Measurements from ENCODE around the gene PISD. TPM values are rescaled to one million over a fixed set of nuclear protein-coding genes. Genes with fewer than 3 reads are reported as not detected.

PISD gene
- polyA plus RNA-seq, 10 donors = 13.6 to 26.0 (median 17.3) TPM

DNA sequence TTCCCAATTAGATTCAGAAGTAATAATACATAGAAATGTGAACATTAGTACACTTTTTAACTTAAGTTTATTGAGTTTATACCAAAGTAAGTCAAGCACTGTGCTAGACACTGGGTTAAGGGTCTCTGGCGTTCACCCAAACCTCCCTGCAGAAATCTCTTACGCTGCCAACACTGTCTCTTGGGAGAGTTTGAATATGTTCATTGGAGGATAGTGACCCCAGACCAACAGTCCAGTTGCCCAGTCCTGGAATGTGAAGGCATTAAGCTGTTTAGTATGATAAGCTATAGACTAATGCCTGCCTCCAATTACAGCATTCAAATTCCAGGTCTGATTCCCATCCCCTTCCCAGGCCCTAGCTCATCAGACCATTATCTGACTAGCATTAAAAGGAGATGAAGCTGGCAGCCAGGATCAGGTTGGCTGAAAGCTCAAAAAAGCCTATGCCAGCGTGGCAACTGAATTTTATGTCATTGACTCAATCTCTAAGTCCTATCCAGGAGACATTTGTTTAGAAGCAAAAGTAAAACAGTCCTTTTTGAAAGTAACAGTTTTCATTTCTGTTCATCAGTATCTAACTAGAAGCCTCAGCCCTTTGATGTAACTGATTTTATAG, 87.9 kb downstream of the PISD start:
- peak in 1 of 3 donors; percentile 8 for DNase-seq

DNA sequence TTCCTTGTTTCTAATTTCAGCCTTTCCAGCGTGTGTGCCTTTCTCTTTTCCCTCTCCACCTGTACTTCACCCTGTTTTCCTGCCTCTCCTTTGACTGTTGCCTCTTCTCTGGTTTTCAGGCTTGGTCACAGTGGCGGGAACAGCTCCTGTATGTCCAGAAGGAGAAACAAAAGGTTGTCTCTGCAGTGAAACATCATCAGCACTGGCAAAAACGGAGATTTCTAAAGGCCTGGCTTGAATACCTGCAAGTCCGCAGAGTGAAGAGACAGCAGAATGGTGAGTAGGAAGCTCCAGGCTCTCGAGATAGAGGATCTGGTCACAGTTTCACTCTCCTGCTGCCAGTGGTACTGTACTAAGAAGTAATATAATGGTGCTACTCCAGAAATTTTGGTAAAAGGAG, 89.1 kb downstream of the PISD start:
- no peak for DNase-seq

DNA sequence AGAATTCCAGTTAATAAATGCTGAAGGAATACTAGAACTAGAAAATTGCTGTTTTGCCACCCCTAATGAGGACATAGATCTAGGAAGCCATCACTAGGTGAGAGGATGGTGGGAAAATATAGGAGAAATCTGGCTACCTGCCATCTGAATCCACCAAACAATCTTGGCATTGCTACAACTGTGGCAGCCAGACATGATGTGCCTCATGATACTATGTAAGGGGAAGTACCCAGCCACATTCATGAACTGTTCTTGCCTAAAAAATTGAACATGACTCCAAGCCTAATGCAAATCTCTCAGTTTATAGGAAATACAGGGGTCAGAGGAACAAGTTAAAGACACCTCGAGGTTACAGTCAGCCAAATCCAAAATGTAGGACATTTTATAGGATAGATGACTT, 92.9 kb downstream of the PISD start:
- DNase-seq = no peak

Other genes starting within 250 kb of the PISD start
- gene EIF4ENIF1, start 172.4 kb downstream of the PISD start, polyA plus RNA-seq (ENCODE audit: insufficient read length in 10 of 10) = 10 to 100 TPM; 22.1 to 35.3 (median 31.5) TPM
- 10 to 100 TPM in 5 of 10 donors, 1 to 10 TPM in 5; 6.3 to 19.3 (median 10.1) TPM for gene SFI1, start 165.7 kb downstream of the PISD start, polyA plus RNA-seq (ENCODE audit: insufficient read length in 10 of 10)
- gene PRR14L, start 87.9 kb upstream of the PISD start, polyA plus RNA-seq (ENCODE audit: insufficient read length in 10 of 10) = 10 to 100 TPM; 10.5 to 17.9 (median 15.6) TPM
- gene DEPDC5, start 91.8 kb upstream of the PISD start, polyA plus RNA-seq (ENCODE audit: insufficient read length in 10 of 10) = 10 to 100 TPM in 6 of 10 donors, 1 to 10 TPM in 4; 7.0 to 12.1 (median 10.3) TPM

Measured in muscle of back (tissue), 11 donors.